HL-60/S4 treated with retinoic acid at 250 ng/mL for 4 days and 3 days (cell line): ENCODE data around the gene KIF1B.

Experiments used
- in situ Hi-C: fragments of 300-500 bp; cut with MboI; formaldehyde crosslinking; loops from 2 replicates; pipeline ENCODE4 v1.7.0; 2022; ENCODE audit warnings: low sequenced_read_pairs

The KIF1B gene

DNA sequence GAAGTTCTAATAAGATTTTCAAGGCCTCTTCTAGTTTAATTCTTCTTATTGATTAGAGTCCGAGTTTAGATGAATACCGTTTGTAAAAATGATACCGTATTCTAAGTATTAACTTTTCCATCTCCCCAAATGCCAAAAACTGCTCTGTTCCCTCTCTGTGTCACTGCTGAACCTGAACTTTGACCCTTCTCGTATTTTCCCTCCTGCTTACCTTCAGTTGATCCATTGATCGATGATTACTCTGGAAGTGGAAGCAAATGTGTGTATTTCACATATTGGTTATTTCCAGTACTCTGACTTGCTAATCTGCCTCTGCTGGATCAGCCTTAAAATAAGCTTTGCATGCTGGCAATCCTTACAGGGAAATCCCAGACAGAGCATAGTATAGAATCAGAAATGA lies 68.5 kb downstream of the KIF1B start:
- in situ Hi-C loops, result no loop called here

GRCh38 chr1:10280439-10281350 lies 70.3 kb downstream of the KIF1B start:
- in situ Hi-C loops, result no loop called here

DNA sequence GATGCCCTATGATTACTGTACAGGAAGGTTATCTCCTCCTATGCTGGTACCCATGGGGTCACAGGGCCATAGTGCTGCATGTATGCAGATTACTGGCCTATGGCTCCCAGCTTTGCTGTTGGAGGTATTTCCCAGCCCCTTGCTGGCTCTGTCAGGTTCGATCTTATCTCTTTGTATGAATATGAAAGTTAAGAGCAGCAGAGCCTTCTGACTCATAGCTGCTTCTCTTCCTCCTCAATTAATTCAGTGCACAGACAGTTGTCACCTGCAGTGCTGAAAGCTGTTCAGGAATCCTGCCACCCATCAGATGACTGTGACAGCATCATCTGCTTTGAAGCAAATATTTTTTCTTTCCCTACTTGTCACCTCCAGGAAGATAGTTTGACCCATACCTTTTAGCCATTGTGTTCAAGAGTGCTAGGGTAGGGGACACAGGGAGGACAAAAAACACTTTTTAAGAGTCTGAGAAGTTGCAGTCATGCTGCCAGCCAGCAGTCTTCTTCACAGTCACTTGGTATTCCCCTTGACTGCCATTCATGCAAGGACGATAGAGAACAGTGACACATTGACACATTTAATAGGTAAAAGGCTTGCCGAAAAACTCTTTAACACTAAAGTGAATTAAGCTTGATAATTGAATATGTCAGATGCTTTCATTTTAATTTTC lies 73.1 kb downstream of the KIF1B start:
- in situ Hi-C loops, result no loop called here

DNA sequence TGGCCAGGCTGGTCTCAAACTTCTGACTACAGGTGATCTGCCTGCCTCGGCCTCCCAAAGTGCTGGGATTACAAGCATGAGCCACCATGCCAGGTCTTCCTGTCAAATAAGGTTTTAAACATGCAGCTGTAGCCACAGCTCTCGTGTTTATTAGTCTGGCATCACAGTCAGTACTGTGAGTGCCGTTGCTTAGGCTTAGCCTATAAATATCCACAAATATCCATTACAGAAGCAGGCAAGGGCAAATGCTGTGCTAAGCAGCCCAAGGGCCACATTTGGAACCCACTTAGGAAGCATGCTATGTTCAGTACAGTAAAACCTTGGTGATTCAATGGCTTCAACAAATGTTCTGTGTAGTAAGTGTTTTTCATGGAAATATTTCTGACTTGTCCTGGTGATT lies 75.9 kb downstream of the KIF1B start:
- in situ Hi-C loops, result no loop called here

DNA sequence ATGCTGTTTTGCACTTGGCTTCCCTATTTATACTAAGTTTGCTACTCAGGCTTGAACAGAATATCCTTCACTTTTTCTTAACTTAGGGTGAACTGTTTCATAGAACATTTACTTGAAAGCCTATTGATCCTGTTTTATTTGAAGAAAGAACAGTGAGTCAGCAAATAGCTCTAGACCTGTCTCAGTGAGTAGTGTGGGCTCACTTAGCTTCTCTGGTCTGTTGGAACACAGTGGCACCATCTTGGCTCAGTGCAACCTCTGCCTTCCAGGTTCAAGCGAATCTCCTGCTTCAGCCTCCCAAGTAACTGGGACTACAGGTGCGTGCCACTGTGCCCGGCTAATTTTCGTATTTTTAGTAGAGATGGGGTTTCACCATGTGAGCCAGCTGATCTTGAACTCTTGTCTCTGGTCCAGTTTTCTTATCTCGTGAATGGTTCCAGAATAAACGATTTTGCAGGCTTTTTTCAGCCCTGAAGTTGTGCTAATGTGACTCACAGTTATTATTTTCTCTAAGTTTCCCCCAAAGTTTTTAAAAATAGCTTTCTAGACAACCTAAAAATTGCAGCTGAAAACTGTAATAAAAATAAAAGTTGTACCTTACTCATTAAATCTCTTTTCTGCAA lies 76.8 kb downstream of the KIF1B start:
- in situ Hi-C loops, result no loop called here

GRCh38 chr1:10288029-10288615 lies 77.8 kb downstream of the KIF1B start:
- in situ Hi-C loops, result no loop called here

DNA sequence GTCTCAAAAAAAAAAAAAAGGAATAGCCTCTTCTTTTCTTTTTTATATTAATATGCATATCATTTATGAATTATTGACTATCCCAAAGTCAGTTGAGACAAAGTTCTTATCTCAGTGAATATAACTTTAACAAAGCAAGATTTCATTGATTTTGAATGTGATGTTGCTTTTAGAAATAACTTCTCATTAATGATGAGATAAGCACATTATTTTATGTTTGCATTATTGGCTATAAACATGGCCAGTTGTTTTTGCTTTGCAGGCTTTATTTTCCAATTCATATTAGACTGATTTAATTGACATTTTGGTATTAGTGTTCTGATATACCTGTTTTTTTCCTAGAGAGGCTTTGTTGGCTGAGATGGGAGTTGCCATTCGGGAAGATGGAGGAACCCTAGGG lies 81.3 kb downstream of the KIF1B start:
- in situ Hi-C loops, result no loop called here

DNA sequence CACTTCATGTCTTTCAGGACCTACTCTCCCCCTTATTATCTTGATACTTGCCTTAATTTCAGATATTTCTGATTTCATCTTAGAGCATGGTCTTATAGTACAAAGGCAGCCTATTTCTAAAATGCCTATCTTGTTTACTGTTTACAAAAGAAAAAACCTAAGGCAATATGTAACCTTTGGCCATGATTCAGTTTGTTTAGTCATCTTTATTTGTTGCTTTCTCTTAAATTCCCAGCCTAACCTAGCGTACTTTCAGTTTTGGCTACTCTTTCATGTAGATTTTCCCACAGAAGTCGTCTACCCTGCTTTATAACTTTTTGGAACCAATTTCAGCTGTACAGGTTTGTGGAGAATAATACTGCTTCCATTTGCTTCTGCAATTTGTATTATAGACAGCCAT lies 81.8 kb downstream of the KIF1B start:
- in situ Hi-C loops, result no loop called here

DNA sequence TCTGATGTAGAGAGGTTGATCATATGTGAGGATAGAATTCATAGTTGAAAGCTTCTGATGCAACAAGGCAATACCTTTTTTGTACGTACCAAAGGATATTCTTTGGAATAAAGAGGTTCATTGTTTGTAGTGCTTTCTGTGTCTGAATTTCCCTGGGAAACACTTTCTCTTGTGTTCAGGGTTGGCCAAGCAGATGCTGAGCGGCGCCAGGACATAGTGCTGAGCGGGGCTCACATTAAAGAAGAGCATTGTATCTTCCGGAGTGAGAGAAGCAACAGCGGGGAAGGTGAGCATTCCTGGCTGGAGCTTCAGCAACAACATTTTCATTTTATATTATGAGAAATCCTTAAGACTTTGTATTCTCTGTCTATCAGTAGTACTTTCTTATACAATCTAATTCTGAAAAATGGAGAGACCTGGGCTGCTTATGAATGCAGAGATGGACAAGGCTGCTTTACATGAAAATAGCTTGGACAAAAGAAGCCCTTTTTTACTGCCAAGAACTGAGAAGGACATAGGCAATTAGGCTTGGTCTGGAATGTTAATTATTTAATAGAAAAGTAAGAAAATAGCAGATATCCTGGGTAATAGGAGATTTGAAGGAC lies 85.2 kb downstream of the KIF1B start:
- in situ Hi-C loops, result no loop called here

GRCh38 chr1:10299151-10299550 lies 88.8 kb downstream of the KIF1B start:
- in situ Hi-C loops, result no loop called here

GRCh38 chr1:10302416-10302815 lies 92.0 kb downstream of the KIF1B start:
- in situ Hi-C loops, result no loop called here

- in situ Hi-C loops, result no loop called here
Measured at GRCh38 chr1:10304295-10304694, 93.9 kb downstream of the KIF1B start.

GRCh38 chr1:10306435-10306834 lies 96.1 kb downstream of the KIF1B start:
- in situ Hi-C loops, result no loop called here

DNA sequence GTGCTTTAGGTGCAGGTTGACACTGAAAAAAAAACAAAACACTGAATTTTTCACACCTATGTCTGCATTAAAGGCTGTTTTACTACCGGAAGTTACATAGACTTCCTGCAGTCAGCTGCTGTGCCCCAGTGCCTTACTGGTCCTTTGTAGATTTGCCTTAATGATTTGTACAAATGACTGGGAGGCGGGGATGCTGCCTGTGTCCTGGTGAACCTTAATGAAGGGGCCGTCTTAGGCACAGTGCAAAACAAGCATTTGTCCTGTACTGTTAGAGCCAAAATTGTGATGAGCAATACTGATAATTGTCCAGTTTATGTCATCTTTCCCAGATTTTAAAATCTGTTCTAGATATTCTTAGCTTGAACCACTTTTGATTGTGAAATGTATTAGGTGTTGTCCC lies 97.6 kb downstream of the KIF1B start:
- in situ Hi-C loops, result no loop called here

GRCh38 chr1:10309243-10310011 lies 99.1 kb downstream of the KIF1B start:
- in situ Hi-C loops, result no loop called here

- in situ Hi-C loops, result no loop called here
Measured at GRCh38 chr1:10316752-10317151, 106.4 kb downstream of the KIF1B start.

DNA sequence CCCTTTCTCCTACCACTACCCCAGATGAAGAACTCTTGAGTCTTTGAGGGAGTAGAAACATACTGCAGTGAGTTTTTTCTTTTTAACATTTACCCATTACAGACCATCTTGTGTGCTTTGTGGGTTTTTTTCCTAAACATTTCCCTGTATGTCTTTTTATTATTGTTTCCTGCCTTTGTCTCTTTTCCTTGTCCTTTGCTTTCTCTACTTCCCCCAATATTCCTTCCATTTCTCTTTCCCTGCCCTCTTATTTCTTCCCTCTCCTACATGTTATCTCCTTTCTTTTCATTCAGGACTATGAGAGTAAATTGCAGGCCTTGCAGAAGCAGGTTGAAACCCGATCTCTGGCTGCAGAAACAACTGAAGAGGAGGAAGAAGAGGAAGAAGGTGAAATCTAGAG lies 109.4 kb downstream of the KIF1B start:
- in situ Hi-C loops, result no loop called here

GRCh38 chr1:10320336-10320735 lies 110.0 kb downstream of the KIF1B start:
- in situ Hi-C loops, result no loop called here

- in situ Hi-C loops, result no loop called here
Measured at GRCh38 chr1:10322821-10323220, 112.5 kb downstream of the KIF1B start.

DNA sequence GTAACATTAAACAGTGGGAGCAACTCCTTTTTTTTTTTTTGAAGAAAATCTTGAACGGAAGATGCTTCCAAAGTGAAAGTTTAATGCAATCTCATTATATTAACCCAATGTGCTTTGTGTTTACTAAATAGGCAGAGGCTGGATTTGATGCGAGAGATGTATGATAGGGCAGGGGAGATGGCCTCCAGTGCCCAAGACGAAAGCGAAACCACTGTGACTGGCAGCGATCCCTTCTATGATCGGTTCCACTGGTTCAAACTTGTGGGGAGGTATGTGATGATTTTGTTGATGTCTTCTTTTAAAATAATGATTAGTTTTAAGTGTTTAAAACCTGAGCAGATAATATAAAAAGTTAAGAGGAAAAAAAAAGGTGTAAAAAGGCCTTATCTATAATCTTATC lies 114.3 kb downstream of the KIF1B start:
- in situ Hi-C loops, result no loop called here
